Stimulated activated effector memory CD8-positive, alpha-beta T cell treated with anti-CD3 and anti-CD28 coated beads, Interleukin-12 subunit alpha, Interleukin-12 subunit beta, amount 100 ng/mL, for 72 hours (primary cell): ENCODE data around the gene CARMIL1.
"Not testable (repeated sequence)": the region's sequence is repeated elsewhere in the genome, so short reads cannot be mapped to it uniquely, and the experiment has no call there.

Source experiments
- ATAC-seq: fragments of 150-1000 bp; cut with Tn5 transposase; 2 replicates; pipeline ENCODE4 v1.10.0; 2021
- DNase-seq, 2 donors: peaks; one replicate each; pipeline ENCODE4 v3.0.0; 2021 to 2022; ENCODE audit warnings: low spot score in 2 of 2
- H3K27ac Mint-ChIP-seq: one replicate; pipeline ENCODE4 v1.8.0; 2022; ENCODE audit warnings: mild to moderate bottlenecking, mixed read lengths
- H3K36me3 Mint-ChIP-seq: one replicate; pipeline ENCODE4 v1.8.0; 2022; ENCODE audit warnings: mild to moderate bottlenecking, mixed read lengths
- H3K4me1 Mint-ChIP-seq: one replicate; pipeline ENCODE4 v1.8.0; 2022; ENCODE audit warnings: mixed read lengths
- H3K4me3 Mint-ChIP-seq: one replicate; pipeline ENCODE4 v1.8.0; 2022; ENCODE audit warnings: mild to moderate bottlenecking, mixed read lengths
- H3K9me3 Mint-ChIP-seq: one replicate; pipeline ENCODE4 v1.8.0; 2022; ENCODE audit warnings: mixed read lengths

Gene CARMIL1

DNA sequence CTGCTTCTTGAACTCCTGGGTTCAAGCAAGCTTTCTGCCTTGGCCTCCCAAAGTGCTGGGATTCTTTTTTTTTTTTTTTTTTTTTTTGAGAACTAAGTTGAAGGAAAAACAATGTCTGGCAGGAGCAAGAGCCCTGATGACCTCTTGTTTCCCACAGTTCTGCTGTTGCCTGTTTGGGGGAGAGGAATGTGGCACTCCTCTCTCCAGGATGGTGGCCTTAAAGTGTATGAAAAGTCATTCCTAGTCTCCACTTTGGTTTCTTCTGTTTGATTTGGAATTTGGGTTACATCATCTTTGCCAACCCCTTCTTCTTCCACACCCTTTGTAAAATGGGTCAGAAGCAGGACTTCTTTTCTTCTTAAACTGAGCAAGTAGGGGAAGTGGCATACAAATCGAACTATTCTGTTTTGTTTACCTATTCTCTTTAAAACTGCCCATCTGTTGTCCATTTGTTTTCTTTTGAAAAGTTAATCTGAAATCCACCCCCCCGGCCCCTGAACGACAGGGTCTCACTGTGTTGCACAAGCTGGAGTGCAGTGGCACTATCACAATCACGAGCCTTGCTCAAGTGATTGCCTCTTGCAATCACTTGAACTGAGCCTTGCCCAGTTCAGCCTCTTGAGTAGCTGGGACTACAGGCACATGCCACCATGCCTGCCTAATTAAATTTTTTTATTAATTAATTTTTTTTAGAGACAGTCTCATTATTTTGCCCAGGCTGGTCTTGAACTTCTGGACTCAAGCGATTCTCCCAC, 11.3 kb downstream of the CARMIL1 start:
- H3K9me3 Mint-ChIP-seq = no peaks in the 10 kb centered on the region
- H3K4me1 Mint-ChIP-seq = no peaks in the 10 kb centered on the region
- ATAC-seq (no peak), DNase-seq (no peak)
- H3K27ac Mint-ChIP-seq = no peak overlapping the region
- H3K4me3 Mint-ChIP-seq = no peak overlapping the region
- no peaks in the 10 kb centered on the region for H3K36me3 Mint-ChIP-seq

DNA sequence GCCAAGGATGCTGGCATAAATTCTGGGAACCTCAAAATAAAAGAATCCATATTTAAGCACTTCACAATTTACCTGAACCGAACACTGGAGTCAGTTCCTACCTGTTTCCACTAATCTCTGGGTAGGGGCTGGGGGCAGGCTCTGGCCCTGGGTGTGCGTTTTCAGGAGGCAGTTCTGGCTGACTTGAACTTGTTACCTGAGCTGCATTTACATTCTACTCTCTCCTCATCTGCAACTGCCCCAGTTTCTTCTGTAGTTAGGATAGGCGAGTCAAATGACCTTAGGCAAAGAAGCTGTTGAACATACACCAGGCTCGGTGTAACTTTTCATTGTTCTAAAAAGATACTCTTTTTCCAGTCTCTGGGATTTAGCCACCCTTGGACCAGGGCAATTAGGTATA, 13.2 kb downstream of the CARMIL1 start:
- Mint-ChIP-seq H3K4me1 (no peaks in the 10 kb centered on the region), H3K4me3 (no peak overlapping the region), H3K9me3 (no peaks in the 10 kb centered on the region), H3K27ac (no peak overlapping the region), H3K36me3 (no peaks in the 10 kb centered on the region)
- no peak for DNase-seq
- no peak for ATAC-seq

DNA sequence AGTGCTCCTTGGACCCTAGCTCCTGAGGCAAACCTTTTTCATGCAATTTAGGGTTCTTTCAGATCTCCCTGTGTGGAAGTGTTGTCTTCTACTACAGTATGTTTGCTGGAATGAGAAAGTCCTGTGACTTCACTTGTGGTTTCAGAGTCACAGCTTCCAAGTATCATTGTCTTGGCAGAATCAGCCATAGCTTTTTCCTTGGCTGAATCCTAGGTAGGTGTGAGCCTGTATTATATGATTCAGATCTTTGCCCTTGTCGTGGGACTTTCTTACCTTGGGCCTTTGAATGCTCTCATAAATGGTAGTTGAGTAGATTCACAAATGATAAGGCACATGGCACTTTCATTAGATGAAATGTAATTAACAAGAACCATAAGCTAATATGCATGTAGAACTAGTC, 16.5 kb downstream of the CARMIL1 start:
- Mint-ChIP-seq H3K4me1 (no peaks in the 10 kb centered on the region), H3K4me3 (no peak overlapping the region), H3K27ac (no peak overlapping the region), H3K36me3 (no peaks in the 10 kb centered on the region), H3K9me3 (no peaks in the 10 kb centered on the region)
- ATAC-seq (no peak), DNase-seq (no peak)

DNA sequence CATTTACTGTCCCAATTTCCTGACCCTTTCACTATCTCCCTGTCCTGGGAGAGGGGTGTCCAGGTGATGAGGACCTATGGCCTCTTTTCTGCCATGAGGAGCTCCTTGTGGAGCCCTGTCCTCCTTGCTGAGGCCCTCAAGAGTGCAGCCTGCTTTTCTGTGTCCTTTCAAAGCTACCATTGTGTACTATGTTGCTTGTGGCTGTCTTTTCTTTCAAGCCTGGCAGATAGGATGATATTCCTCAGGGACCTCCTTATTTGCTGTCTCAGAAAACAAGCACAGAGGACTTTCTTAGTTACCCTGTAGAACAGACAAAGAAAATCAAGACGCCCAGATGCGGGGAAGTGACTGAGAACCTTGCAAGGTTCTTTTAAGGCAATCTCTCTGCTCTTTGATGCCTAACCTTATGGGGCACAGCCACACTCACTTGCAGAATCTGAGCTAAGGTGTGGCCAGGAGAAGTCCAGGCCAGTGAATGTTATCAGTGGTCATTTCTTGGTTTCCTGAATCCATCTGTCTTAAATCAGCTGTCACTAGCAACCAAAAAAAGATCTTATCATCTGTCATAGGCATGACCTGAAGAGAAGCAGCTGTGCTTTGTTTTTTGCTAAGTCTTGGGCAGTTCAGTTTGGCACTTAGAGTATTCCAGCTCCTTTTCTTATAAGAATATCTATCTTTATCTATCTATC, 17.2 kb downstream of the CARMIL1 start:
- Mint-ChIP-seq H3K9me3 (no peaks in the 10 kb centered on the region), H3K4me3 (no peak overlapping the region), H3K36me3 (no peaks in the 10 kb centered on the region), H3K27ac (no peak overlapping the region), H3K4me1 (no peaks in the 10 kb centered on the region)
- DNase-seq (no peak), ATAC-seq (no peak)

DNA sequence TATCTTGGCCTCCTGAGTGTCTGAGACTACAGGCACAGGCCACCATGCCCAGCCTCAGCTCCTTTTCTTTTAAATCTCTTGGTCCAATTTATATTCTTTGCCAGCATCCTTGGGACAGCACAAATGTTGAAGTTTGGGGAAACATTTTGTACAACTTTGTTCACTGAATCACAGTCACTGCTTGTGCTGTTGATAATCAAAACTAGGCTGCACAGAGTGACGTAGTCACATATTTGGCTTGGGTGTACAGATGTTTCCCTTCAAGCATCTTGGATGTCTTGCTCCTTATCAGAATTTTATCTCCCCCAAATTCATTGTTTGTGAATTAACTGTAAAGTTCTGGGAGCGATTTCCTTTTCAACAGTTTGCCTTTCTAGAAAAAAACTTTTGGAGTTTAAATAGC, 17.9 kb downstream of the CARMIL1 start:
- no peaks in the 10 kb centered on the region for H3K4me1 Mint-ChIP-seq
- H3K4me3 Mint-ChIP-seq = no peak overlapping the region
- no peak for ATAC-seq
- no peak overlapping the region for H3K27ac Mint-ChIP-seq
- H3K9me3 Mint-ChIP-seq = no peaks in the 10 kb centered on the region
- no peaks in the 10 kb centered on the region for H3K36me3 Mint-ChIP-seq
- no peak for DNase-seq

DNA sequence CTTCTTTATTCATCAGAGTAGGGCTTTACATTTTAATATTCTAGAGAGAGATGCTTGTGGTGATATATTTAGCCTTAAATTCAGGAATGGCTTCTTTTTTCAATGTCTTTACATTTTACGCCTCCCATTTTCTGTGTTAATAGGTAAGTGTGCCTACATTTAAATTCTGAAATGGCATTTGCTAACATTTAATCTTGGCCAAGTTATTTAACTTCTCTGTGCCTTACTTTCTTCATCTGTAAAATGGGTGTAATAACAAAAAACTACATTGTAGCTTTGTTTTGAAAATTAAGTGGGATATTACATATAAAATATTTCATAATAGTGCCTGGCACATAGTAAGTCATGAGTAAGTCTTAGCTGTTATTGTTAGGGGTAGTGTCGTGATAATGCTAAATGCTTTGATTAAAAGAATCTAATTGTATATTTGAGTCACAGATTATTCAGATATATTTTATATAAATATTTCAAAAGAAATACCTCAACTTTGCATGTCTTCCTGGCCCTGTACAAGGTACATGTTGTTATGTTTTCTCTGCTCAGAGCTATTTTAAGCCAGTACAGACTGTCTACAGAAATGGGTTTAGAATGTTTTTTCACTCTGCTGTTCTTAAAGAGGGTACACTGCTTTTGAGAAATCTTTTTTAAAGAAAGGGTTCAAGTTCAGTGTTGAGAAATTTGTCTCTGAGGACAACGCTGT, 18.8 kb downstream of the CARMIL1 start:
- H3K36me3 Mint-ChIP-seq = no peaks in the 10 kb centered on the region
- no peak for ATAC-seq
- H3K27ac Mint-ChIP-seq = no peak overlapping the region
- H3K4me3 Mint-ChIP-seq = no peak overlapping the region
- DNase-seq = no peak
- H3K9me3 Mint-ChIP-seq = no peaks in the 10 kb centered on the region
- no peaks in the 10 kb centered on the region for H3K4me1 Mint-ChIP-seq

DNA sequence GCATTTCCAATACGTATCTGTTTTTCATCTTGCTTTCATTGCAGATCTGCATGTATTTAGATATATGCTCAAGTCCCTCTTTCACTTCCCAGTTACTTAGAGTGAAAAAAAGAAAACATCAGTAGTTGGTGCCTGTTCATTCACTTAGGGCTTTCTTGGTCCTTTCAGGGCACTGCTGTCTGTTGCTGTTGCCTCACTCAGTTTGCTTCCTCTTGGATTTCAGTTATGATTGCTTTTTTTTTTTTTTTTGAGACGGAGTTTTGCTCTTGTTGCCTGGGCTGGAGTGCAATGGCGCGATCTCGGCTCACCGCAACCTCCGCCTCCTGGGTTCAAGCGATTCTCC, 19.3 kb downstream of the CARMIL1 start:
- H3K27ac Mint-ChIP-seq, H3K4me3 Mint-ChIP-seq, H3K36me3 Mint-ChIP-seq, DNase-seq, H3K4me1 Mint-ChIP-seq, ATAC-seq, H3K9me3 Mint-ChIP-seq: not testable (repeated sequence)

DNA sequence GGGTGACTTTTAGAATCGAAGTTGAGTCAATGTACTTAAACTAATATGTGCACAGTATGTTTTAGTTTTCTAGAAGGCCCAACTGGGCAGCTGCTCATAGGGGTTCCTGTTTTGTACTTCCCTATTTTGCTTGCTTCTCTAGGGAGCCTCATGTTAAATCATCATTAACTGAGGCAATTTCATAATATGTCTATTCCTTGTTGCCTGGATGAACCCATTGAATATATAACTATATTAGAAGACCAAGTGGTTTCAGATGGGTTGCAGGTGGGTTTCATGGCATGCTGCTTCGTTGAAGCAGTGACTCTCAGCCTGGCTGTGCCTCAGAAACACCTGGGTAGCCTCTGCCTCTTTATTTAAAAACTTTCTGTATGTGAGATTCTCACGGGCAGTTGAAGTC, 22.2 kb downstream of the CARMIL1 start:
- no peak overlapping the region for H3K4me3 Mint-ChIP-seq
- DNase-seq = no peak
- H3K36me3 Mint-ChIP-seq = no peaks in the 10 kb centered on the region
- H3K9me3 Mint-ChIP-seq = no peaks in the 10 kb centered on the region
- no peak overlapping the region for H3K27ac Mint-ChIP-seq
- ATAC-seq = no peak
- no peaks in the 10 kb centered on the region for H3K4me1 Mint-ChIP-seq

DNA sequence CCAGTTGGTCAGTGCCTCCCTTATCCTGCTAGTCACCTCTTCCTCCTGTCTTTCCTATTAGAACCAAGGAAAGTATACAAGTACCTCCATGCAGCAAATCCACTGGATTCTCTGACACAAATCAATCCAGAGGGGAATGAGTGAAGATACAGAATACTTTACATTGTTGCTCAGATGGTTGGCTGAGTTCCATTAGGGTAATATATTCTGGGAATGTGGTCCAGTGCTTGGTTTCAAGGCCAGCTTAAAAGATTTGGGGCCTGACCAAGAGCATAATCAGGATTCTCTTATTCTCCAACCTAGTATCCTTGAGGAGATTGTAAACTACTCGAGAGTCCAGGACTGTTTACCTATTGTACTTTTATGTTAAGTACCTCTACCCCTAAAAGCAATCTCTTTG, 23.0 kb downstream of the CARMIL1 start:
- Mint-ChIP-seq H3K9me3 (no peaks in the 10 kb centered on the region), H3K27ac (no peak overlapping the region), H3K36me3 (no peaks in the 10 kb centered on the region), H3K4me1 (no peaks in the 10 kb centered on the region), H3K4me3 (no peak overlapping the region)
- no peak for DNase-seq
- ATAC-seq = no peak

DNA sequence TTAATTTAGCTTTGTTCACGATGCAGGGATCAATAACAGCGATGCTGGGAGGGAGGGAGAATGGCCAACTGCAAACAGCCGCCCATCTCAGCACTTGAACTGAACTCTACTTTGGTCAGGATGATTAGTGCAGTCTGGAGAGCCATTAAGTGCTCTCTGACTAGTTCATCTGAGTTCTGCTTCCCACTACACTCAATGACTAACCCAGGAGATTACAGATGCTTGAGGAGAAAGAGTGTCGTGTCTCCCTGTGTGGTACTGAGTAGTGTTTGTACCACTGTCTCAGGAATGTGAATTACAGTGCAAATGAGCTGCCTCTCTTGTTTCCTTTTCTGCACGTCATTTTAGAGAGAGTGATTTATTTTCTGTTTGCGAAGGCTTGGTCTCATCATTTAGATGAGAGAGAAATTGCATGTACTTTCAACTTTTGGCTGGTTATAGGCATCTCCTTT, 23.5 kb downstream of the CARMIL1 start:
- Mint-ChIP-seq H3K4me3 (no peak overlapping the region), H3K36me3 (no peaks in the 10 kb centered on the region), H3K9me3 (no peaks in the 10 kb centered on the region), H3K4me1 (no peaks in the 10 kb centered on the region), H3K27ac (no peak overlapping the region)
- DNase-seq (no peak), ATAC-seq (no peak)

DNA sequence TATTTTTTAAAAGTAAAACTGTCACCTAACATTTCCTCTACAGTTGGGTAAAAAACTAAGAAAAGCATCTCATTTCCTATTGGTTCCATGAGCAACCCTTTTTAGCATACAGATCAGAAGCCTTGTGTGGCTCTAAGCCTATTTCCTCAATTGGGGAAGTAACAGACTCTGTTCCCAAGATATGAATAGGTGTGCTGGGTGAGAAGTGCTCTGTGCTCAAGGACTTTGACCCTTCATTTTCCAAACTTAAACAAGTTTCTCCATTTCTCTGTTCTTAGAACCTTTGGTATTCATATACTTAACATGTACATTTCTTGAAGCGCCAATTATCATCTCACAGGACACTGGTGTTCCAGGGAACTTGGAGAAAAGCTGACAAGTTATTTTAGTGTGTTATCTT, 24.1 kb downstream of the CARMIL1 start:
- H3K4me3 Mint-ChIP-seq = no peak overlapping the region
- no peak overlapping the region for H3K27ac Mint-ChIP-seq
- DNase-seq = no peak
- H3K9me3 Mint-ChIP-seq = no peaks in the 10 kb centered on the region
- no peaks in the 10 kb centered on the region for H3K4me1 Mint-ChIP-seq
- no peaks in the 10 kb centered on the region for H3K36me3 Mint-ChIP-seq
- no peak for ATAC-seq

DNA sequence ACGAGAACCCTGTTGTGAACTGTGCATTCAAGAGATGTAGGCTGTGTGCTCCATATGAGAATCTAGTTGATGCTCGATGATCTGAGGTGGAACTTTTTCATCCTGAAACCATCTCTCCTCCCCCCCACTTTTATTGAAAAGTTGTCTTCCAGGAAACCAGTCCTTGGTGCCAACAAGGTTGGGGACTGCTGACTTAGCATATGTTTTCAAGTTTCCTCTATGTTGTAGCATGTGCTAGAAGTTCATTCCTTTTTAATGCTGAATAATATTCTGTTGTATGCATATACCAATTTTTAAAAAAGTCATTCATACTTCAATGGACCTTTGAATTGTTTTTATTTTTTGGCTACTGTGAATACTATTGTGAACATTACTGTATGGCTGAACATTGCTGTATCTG, 27.2 kb downstream of the CARMIL1 start:
- Mint-ChIP-seq H3K36me3 (no peaks in the 10 kb centered on the region), H3K4me3 (no peak overlapping the region), H3K27ac (no peak overlapping the region), H3K4me1 (no peaks in the 10 kb centered on the region), H3K9me3 (no peaks in the 10 kb centered on the region)
- ATAC-seq (no peak), DNase-seq (no peak)

DNA sequence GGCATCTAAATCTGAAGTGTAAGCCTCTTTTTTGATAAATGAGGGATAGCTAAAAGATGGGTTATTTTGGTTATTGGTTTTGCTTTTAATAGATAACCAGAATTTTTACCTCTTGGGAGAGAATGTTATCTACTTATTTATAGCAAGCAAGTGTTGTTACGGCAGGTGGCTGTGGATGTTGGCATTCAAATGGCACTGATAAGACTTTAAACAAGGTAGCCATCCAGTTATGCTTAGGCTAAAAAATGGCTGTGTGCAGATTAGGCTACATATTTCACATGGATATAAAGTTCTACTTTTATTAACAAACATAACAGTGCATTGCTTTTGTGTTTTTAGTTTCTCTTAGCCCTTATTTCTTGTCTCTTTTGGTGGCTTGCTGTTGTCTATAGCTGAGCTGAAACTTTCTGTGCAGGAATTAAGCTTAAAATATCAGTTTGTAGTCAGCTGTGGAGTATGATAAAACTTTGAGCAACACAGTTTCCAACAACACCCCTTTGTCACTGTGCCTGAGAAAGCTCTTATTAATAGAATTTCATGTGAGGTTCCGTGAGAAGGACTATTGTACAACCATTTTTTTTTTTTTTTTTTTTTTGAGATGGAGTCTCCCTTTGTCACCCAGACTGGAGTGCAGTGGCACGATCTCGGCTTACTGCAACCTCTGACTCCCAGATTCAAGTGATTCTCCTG, 28.8 kb downstream of the CARMIL1 start:
- Mint-ChIP-seq H3K9me3 (no peaks in the 10 kb centered on the region), H3K27ac (no peak overlapping the region), H3K4me1 (no peaks in the 10 kb centered on the region), H3K36me3 (no peaks in the 10 kb centered on the region), H3K4me3 (no peak overlapping the region)
- ATAC-seq (no peak), DNase-seq (no peak)

DNA sequence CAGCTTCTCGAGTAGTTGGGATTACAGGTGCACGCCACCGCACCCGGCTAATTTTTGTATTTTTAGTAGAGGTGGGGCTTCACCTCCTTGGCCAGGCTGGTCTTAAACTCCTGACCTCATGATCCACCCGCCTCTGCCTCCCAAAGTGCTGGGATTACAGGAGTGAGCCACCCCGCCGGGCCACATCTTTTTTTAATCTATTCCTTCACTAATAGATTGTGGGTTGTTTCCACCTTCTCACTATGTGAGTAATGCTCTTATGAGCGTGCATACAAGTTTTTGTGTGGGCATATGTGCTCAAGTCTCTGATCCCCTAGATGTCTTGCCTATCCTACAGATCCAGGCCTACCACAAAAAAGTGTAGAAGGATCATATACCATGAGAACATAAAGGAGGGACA, 30.7 kb downstream of the CARMIL1 start:
- Mint-ChIP-seq H3K4me3 (no peak overlapping the region), H3K27ac (no peak overlapping the region), H3K4me1 (no peaks in the 10 kb centered on the region), H3K9me3 (no peaks in the 10 kb centered on the region), H3K36me3 (no peaks in the 10 kb centered on the region)
- no peak for ATAC-seq
- DNase-seq = no peak

DNA sequence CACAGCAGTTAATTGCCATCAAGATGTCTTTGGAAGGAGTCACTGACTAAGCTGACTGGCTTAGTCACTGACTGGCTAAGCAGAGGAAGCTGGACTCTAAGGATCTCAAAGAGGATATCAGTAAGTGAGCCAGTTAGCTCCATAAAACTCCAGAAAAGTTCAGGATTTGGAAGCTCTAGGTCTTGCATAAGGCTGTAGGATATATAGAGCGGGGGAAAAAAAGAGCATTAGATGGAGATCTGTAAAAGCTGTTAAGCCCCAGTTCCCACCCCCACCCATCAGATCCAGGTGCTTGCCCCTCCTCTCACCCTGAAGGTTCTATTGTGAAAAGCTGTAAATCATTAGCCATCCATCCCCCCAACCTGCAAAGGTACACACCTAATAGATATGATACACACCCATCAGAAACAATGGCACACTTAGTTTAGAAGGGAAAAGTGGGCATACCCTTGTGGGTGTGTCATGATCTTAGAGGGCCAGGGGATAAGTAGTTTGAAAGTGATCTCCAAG, 32.2 kb downstream of the CARMIL1 start:
- Mint-ChIP-seq H3K4me1 (no peaks in the 10 kb centered on the region), H3K9me3 (no peaks in the 10 kb centered on the region), H3K27ac (no peak overlapping the region), H3K36me3 (no peaks in the 10 kb centered on the region), H3K4me3 (no peak overlapping the region)
- no peak for DNase-seq
- no peak for ATAC-seq
